Myocyte (in vitro differentiated cells): ENCODE measurements around the gene PCDH18. TPM values are rescaled to one million over a fixed set of nuclear protein-coding genes. Genes with fewer than 3 reads are reported as not detected.
A peak's percentile ranks its signal among the peaks of the same experiment; 100 is the strongest.
"Not testable (repeated sequence)": the region's sequence is repeated elsewhere in the genome, so short reads cannot be mapped to it uniquely, and the experiment has no call there.

Source experiments
- DNase-seq: peaks from one replicate; pipeline ENCODE4 v3.0.0-alpha.2; 2012; ENCODE audit warnings: low read depth
- total RNA-seq: library from RNA; depleted of rRNA; stranded (reverse); fragments of >200 nt; gene quantifications from 2 replicates; pipeline ENCODE4 v1.2.3, GENCODE V29; 2014

Gene PCDH18
- total RNA-seq, 1 donor from 2014 or later = 59.9 TPM

DNA sequence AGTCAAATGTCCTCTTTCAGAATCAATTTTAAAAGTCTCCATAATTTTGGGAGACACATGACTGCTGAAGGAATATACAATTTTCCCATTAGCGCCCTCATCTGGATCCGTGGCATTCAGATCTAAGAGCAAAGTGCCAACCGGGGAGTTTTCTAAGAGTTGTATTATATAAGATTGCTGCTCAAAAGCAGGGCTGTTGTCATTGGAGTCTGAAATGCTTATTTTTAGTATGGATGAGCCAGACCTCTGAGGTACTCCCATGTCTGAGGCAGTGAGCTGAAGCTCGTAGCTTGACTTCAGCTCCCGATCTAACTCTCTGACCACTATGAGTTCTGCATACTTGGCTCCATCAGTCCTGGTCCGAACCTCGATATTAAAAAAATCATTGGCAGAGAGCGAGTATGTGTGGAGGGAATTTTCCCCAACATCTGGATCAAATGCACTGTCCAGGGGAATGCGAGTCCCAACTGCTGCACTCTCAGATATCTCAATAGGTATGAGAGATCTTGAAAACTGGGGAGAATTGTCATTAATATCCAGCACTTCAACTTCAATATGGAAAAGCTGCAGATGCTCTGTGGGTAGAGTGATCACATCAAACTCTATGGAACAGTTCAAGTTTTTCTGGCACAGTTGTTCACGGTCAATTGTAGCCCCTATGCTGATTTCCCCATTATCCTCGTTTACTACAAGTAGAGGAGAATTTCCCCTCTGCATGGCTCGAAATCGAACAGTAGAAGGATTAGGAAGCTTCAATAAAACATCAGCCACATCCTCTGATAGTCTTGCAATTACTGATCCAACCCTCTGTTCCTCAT, 917 bp downstream of the PCDH18 start:
- DNase-seq = peak; percentile 72

DNA sequence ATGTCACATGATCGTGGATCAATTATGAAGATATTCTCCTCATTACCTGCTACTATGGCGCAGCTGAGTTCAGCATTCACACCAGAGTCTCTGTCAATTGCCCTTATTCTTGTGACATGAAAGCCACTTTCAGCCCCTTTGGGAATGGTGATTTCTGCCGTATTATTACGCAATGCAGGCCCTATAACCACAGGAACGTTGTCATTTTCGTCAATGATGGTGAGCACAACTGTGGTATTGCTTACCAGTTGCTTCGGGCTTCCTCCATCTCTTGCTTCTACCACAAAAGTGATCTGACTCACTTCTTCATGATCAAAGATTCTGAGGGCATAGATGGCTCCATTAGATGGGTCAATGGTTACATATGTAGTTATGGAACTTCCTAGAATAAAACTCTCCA, 2.1 kb downstream of the PCDH18 start:
- no peak for DNase-seq

DNA sequence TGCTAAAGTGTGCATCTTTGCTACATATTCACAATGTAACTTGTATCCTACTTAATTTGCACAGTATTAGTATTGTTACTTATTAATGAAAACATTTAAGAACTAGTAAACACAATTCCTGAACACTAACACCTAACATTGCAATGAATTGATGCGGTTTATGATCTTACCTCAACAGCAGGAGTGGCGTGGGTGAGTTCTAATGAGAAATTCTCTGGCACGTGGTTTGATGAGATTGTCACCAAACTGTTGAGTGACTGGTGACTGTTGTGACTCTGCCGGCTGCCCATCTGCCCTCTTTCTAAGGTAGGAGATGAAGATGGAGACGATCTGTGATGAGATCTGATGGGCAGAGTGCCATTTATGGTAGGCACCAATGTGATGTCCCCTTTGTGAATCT, 2.9 kb downstream of the PCDH18 start:
- no peak for DNase-seq

DNA sequence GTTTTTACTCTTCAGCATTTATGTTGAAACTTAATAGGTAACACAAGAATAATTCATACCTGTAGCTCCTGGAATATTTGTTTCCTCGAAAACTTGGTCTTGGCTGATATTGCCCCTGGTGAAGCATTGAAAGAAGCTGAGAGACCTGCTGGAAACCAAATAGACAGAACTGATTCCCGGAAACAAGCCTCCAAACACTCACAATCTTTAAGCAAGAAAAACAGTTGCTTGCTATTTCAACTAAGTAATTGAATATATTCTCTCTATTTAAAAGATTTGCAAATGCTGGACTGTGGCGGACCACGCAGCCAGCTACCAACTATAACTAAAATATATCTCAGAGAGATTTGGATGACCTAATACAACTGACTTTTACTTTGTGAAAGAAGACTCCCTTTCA, 3.6 kb downstream of the PCDH18 start:
- DNase-seq = no peak

DNA sequence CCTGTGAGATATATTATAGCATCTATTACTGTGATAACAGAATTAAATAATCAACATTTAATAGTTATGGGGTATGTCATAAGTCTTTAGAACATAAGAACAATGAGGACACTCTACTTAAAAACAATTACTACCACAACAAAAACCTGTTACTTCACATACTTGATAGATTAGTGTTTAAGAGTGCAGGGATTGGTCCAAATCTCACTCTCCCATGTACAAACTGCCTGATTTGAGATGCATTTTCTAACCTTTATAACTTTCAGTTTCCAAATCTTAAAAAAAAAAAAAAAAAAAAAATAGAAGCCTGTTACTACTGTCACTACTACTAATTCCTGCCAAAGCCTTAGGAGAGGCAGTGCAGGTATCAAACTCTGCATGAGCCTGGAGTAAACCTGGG, 5.6 kb downstream of the PCDH18 start:
- no peak for DNase-seq

DNA sequence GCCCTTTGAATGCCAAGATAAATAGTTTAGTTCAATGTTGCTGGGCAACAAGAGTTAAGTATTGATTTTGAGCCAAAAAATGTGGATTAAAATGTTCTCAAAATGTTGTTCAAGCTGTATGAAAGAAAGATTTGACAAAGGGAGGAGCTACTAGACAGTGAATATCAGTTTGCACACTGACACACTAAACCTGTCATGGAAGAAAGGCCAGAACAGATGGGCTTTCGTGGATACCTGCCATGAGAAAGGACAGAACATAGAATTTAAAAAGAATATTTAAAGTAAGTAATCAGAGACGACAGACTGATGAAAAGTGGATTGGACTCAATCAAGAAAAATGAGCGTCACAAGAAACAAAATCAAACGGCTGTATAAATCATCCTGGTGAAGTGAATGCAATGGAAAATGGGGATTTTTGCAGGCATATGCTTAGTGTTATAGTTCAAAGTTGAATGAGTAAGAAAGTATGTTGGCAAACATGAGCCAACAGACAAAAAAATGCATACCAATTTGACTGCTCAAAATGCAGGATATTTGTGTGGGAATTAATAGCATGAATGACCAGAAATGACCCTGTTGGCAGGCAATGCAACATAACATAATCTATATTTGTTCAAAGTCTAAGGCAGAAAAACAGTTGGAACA, 7.4 kb downstream of the PCDH18 start:
- DNase-seq = peak; percentile 43

DNA sequence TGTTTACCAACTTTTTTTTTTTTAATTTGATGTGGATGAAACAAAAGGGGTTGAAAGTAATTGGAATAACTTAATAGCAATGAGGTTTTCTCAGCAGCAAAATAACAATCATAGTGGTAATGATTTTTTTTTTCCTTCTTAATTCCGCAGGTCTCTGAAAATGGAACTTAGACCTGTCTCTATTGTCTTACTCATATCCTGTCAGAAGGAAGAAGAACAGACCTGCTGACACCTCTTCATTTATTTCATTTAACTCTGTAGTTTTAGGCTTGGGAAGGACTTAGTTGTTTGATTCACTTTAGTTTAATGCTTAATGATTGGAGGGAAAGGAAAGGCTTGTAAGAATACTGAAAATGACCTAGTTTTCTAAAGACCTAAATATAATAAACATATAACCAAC, 9.0 kb downstream of the PCDH18 start:
- DNase-seq = no peak

DNA sequence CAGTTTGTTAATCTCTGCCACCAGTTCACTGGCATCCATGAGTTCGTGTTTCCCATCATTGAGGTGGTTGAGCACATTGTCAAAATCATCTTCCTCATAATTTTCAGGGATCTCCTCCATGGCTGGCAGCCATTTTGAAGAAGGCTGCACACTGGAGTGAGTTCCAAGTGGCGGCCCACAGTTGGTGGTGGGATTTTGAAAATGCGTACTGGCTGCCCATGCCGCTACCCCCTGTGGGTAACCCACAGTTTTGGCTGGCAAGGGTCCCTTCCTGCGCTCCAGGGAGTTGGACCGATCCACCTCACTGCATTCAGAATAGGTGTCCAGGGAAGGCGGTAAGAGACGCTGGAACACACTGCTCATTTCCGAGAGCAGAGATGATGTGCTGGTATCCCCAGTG, 11.2 kb downstream of the PCDH18 start:
- no peak for DNase-seq

DNA sequence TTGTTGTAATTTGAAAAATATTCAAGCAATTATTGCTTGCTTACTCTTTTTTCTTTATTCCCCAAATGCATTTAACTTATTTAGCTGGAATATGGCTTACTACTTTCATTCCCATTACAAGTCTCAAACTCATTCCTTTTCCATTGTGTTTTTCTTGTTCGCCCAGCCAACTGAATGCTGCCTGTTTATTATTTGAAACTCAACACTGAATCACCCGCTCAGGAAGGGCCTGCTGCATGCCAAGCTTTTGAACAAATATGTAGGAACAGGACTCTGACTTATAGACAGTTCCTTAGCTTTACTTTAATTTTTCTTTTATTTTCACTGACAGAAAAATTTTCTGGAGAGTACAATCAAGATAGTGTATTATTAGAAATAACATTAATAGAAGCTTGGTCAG, 12.9 kb downstream of the PCDH18 start:
- peak; percentile 45 for DNase-seq

DNA sequence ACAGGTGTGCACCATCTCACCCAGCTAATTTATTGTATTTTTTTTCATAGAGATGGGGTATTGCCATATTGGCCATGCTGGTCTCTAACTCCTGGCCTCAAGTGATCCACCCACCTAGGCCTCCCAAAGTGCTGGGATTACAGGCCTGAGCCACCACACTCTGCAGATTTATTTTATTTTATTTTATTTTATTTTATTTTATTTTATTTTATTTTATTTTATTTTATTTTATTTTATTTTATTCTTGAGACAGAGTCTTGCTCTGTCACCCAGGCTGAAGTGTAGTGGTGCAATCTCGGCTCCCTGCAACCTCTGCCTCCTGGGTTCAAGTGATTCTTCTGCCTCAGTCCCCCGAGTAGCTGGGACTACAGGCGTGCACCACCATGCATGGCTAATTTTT, 15.0 kb downstream of the PCDH18 start:
- DNase-seq = not testable (repeated sequence)

DNA sequence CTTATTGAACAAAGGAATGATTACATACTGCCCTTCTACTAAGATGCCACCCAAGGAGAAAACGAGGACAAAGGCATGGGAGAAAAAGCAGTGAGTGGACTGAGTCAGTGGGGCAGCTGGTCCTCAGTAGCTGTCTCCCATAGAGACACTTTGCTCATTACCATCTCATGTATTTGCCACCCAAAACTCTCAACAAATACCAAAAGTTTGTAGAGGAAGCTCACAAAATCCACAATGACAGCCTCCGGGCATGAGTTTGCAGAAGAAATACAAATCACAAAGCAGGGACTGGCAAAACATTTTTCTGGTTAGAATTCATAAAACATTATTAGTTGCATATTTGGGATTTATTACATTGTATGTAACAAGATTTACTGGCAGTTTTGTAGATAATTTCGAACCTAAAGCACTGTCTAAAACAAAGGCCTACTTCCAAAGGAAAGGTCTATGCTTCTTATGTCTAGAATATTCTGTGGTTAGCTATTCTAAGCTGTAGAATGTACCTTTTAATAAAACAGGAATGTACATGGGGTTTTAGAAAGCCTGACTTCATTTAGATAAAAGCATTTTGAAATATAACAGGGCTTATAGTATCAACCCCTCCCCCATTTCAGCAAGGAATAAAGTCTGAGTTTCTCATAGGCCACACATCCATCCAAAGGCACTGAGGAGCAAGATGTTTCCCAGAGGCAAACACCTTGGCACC, 17.7 kb downstream of the PCDH18 start:
- no peak for DNase-seq

DNA sequence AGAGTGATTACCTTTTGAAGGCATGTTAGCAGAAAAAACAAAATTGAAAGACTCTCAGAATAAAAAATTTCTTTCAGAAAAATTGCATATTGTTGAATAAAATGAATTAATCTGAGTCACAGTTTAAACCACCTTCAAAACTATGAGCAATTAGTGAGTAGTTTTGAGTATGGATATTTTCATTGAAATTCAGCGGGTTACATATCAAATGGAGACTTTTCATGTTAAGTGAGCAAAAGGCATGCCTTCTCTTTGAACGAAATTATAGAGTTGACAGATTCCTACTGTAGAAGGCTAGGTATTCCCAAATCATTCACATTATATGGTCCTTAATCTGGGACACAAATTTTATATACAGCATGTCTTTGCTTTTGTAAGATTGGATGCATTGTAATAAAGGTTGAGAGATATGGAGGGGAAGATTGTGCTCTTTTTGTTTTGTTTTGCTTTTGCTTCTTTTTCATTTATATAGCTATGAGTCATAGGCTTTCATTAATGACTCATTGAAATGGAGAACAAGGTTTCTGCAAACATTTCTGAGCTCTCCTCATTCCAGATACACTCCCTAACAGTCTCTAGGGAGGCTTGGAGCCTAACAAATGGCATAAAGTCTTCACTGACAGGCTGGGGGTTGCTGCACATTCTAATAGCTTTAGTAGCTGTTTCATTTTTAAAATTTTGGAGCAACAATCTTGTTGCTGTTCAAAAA, 21.6 kb downstream of the PCDH18 start:
- DNase-seq = peak; percentile 95

DNA sequence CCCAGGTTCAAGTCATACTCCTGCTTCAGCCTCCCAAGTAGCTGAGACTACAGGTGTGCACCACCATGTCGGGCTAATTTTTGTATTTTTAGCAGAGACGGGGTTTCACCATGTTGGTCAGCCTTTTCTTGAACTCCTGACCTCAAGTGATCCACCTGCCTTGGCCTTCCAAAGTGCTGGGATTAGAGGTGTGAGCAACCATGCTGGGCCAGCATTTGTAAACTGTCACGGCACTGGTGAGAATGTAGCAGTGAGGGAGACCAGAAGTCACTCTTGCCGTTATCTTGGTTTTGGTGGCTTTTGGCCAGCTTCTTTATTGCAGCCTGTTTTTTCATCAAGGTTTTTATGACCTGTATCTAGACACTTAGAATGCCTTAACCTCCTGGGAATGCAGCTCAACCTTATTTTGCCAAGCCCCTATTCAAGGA, 22.4 kb downstream of the PCDH18 start:
- DNase-seq = no peak

DNA sequence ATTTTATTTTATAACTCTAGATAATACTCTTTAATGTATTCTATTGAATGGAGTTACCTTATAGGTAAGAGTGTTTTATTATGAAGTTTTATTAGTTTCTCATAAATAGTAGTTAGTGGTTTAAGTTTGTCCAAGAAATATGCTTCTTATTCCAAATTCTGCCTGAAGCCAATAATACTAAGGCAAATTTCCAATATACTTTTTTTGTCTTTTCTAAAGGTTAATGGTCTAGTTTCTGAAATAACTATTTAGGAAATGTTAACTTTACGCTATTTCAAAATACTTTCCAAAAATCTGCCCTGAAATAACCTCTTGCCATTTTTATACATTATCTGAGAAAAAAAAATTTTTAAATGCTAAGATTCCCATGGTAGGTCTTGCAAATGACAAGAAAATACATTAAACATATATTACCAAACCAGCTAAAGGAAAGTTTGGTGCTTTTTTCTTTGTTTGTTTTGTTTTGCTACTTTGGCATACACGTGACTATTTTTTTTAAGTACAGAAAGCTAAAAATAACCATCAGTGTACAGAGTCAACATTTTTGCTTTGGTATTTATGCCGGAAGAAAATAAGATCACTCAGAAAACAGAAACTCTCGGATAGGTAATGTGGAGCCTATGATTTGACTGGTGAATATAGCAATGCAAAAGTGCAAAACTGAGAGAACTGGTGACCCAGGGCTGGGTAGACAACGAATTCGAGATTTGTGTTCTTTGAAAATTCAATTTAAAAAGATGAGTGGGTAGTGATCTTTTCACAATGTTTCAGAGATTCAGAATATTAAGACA, 29.8 kb downstream of the PCDH18 start:
- DNase-seq = no peak

DNA sequence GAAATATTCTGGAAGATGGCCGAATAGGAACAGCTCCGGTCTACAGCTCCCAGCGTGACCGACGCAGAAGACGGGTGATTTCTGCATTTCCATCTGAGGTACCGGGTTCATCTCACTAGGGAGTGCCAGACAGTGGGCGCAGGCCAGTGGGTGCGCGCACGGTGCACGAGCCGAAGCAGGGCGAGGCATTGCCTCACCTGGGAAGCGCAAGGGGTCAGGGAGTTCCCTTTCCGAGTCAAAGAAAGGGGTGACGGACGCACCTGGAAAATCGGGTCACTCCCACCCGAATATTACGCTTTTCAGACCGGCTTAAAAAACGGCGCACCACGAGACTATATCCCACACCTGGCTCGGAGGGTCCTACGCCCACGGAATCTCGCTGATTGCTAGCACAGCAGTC, 36.0 kb downstream of the PCDH18 start:
- not testable (repeated sequence) for DNase-seq

DNA sequence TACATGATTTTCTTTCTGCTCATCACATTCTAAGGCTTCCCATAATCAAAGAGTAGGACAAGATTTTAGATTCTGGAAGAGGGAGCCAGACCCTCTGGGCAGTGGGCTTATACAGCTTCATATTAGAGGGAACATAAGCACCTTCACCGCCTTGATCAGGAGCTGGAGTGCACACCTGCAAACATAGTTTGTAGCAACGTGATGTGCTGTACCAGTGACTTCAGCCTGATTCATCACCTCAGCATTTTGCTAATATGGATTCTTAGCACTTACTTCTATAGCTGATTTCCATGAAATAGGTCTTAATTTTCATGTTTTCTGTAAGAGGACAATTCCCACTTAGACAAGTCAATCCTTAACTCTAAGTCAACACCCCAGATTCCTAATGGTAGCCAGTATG, 36.7 kb downstream of the PCDH18 start:
- no peak for DNase-seq

DNA sequence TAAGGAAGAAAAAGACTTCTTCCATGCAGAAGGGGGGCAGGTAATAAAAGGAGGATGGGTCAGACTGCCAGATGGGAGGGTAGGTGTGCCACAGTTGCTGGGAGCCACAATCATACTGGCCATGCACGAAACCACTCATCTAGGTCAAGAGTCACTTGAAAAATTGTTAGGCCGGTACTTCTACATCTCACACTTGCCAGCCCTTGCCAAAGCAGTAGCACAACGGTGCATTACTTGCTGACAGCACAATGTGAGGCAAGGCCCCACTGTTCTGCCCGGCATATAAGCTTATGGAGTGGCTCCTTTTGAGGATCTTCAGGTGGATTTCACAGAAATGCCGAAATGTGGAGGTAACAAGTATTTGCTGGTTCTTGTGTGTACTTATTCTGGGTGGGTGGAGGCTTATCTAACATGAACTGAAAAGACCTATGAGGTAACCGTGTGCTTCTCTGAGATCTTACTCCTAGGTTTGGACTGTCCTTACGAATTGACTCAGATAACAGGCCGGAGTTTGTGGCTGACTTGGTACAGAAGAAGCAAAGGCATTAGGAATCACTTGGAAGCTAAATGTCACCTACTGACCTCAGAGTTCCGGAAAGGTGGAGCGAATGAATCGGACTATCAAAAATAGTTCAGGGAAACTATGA, 48.9 kb downstream of the PCDH18 start:
- DNase-seq = not testable (repeated sequence)

DNA sequence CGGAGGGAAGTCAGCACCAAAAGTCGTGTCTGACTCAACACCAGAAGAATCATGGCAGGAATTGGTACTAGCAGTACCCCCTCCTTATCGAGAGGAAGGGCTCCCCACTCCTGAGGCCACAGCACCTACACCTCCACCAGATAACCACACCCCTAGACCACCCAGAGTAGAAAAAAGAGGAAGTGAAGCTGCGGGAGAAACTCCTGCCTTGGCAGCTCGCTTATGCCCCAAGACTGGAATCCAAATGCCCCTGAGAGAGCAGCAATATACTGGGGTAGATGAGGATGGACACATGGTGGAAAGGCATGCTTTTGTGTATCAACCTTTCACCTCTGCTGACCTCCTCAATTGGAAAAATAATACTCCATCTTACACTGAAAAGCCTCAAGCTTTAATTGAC, 52.6 kb downstream of the PCDH18 start:
- not testable (repeated sequence) for DNase-seq

DNA sequence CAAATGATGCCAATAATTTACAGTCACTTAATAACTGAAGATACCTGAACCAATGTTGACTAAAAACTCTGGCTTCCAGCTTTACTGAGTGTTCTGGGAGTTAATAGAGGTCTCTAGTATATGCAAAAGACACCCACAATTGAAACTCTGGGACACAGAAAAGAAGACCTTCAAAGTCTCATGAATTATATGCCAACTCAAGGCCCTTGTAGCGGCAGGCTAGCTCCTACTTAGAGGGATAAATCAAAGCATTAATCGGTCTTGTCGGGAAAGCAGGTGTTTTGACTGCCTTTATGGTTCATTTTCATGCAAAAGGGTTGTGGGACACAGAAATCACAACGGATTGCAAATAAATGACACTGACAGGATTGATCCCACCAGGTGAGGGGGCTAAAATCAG, 55.9 kb downstream of the PCDH18 start:
- no peak for DNase-seq

DNA sequence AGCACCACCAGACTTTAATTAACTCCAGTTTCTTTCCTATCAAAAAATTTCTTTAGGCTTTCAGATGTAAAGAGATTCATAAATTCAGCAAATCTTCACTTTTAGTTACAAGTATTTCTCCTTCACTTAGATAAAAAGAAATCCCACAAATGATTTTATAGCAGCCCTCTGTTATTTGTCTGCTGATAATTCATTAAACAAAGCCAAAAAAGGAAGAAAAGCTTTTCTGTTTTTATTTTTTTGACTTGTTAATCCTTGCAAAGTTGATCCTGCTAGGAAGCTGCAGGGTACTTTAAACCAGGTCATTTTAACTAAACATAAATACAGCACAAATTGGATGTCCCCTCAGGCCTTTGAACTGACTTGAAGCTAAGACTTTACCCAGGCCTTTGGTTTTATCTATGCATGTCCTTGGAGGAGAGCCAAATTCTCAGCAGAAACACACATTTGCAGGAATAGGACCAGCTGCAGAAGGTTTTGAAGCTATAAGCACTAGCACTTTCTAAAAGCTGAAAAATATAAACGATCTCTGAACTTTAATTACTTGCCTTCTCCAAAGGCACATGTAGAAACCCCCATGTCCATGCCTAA, 57.5 kb downstream of the PCDH18 start:
- DNase-seq = peak; percentile 30
